Measurements from ENCODE around the gene TRIM38.

- TF ChIP-seq CTCF (IDR thresholded peaks at IDR 0.05; ENCODE audit: extremely low read depth in 1 of 2, insufficient read depth in 1 of 2, low read depth in 1 of 2, low read length in 2 of 2) (no peak), POLR2A (IDR thresholded peaks at IDR 0.05; ENCODE audit: low read depth, low read length) (no peak), MYC (IDR thresholded peaks at IDR 0.05; ENCODE audit: low read depth, low read length) (no peak)
These were observed 33.9 kb upstream of the TRIM38 start for GRCh38 chr6:25928562-25929324.

All from endothelial cell of umbilical vein (primary cell).